ENCODE data around the gene FAM83C. TPM values are rescaled to one million over a fixed set of nuclear protein-coding genes. Genes with fewer than 3 reads are reported as not detected.

FAM83C gene
- total RNA-seq, 4 donors from 2014 or later = 29.5 to 55.3 (median 38.2) TPM

DNA sequence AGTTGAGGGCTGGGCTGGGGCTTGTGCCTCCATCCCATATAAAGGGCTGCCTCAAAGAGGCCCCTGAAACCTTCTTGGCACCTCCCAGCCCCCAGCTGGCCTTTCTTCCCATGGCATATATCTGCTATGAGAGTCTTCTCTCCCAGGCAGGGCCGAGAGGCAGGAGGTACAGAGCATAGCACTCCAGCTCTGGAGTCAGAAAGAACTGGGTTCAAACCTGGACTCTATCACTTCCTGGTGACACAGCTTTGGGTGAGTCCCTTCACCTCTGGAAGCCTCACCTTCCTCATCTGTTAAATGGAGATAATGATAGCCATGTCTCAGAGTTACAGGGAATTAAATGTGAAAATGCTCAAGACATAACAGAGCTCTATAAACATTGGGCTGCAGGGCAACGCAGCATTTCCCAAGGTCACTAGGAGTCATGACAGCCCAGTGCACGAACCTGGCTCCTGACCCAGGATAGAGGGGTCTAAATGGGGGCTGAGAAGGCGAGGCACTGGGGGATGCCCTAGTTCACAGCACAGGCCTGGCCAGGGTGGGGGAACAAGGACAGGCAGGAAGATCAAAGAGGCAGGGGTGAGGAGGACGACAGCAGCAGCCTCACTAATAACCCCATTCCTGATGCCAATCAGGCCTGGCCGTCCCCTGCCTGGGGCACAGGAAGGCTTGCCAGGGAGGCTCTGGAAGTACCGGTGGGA is 1.9 kb downstream of the FAM83C start:
- Histone ChIP-seq H3K27me3 (peaks cover 0 to 26% (median 0%) of the 10 kb centered on the region in 4 donors), H3K4me3 (peak overlapping the region; percentile 36 to 61 (median 52)), H3K4me1 (peaks cover 3 to 46% (median 6%) of the 10 kb centered on the region in 3 donors), H3K36me3 (peaks cover 0 to 25% (median 0%) of the 10 kb centered on the region in 3 donors), H3K27ac (peak overlapping the region in 3 of 4 donors; percentile 35 to 93 (median 87)), H3K9me3 (no peaks in the 10 kb centered on the region)
- TF ChIP-seq CTCF (IDR thresholded peaks at IDR 0.05) (no peak), POLR2A (IDR thresholded peaks at IDR 0.05) (no peak)
- no peak for DNase-seq
- WGBS, 2 donors = 43% methylated on average over 5 to 6 of the region's 7 CpGs
- intact Hi-C loops (cut with DNase I) = no loop called here

DNA sequence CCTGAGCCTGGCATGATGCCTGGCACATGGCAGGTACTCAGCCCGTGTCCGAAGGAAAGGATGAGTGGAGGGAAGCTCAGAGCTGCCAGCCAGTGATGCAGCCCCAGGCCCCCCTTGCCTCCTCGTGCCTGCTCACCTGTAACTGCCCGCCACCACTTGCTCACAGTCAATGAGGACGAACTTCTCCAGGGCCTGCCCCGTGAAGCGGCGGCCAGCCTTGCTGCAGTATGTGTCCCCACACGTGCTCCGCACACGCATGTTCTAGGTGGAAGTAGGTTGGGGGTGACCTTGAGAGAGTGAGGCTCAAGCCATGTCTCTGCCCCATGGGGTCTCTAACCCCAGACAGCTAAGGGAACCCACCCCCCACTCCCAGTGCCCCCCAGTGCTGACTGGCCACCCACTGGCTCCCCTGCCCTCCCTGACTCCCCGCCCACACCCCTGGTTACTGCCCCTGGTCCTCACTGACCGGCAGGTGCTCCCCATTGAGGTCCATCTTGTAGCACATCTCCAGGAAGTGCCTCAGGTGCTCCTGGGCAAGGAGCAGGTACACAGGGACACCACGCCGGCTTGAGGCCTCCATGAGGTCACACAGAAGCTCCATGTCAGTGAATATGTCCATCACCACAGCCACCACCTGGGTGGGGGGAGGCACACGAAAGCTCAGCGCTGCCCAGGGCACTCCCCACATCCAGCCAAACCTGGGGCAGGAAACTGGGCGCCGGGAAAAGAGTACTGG is 3.7 kb downstream of the FAM83C start:
- no peak overlapping the region for H3K4me3 ChIP-seq
- TF ChIP-seq CTCF (IDR thresholded peaks at IDR 0.05) (no peak), POLR2A (IDR thresholded peaks at IDR 0.05) (no peak)
- 79 to 90% methylated on average over 8 to 10 of the region's 19 CpGs for WGBS, 2 donors
- intact Hi-C loops (cut with DNase I) = no loop called here
- DNase-seq = no peak
- H3K27me3 ChIP-seq = peaks cover 0 to 16% (median 0%) of the 10 kb centered on the region in 4 donors
- no peaks in the 10 kb centered on the region for H3K9me3 ChIP-seq
- peaks cover 0 to 26% (median 0%) of the 10 kb centered on the region in 3 donors for H3K36me3 ChIP-seq
- no peak overlapping the region for H3K27ac ChIP-seq
- H3K4me1 ChIP-seq = peaks cover 12 to 57% (median 16%) of the 10 kb centered on the region in 3 donors

GRCh38 chr20:35287509-35288324 is 4.5 kb downstream of the FAM83C start:
- TF ChIP-seq CTCF (IDR thresholded peaks at IDR 0.05) = no peak
- TF ChIP-seq POLR2A (IDR thresholded peaks at IDR 0.05) = no peak
- WGBS, 2 donors = 86 to 93% methylated on average over 3 to 22 of the region's 28 CpGs
- H3K4me1 ChIP-seq = peaks cover 19 to 60% (median 22%) of the 10 kb centered on the region in 3 donors
- peaks cover 0 to 9% (median 0%) of the 10 kb centered on the region in 4 donors for H3K27me3 ChIP-seq
- H3K36me3 ChIP-seq = peaks cover 0 to 33% (median 0%) of the 10 kb centered on the region in 3 donors
- H3K4me3 ChIP-seq = no peak overlapping the region
- intact Hi-C loops (cut with DNase I) = no loop called here
- no peak overlapping the region for H3K27ac ChIP-seq
- no peaks in the 10 kb centered on the region for H3K9me3 ChIP-seq
- no peak for DNase-seq

DNA sequence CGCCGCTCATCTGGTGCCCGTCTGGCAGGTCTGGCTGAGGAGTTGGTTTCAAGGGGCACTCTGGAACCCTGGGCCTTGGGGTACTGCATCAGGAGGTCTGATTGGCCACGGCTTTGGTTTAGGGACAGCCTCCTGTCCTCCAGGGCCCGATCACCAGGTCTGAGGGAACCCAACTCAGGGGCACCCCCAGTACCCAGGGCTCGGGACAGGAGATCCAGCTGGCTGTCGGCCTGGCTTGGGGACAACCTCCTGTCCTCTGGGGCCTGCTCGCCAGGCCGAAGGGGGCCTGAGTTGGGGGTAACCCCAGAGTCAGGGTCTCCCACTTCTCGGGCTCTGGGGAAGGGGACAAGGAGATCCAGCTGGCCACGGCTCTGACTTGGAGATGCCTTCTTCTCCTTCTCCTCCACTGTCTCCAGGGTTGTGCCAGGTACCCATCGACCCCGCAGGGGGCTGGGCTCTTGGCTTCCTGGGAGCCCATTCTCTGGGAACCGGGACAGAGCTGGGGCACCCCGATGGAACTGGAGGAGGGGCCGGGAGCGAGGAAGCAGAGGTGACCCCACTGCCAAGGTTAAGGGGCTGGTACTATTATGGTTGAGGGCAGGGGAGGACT is 5.2 kb downstream of the FAM83C start:
- intact Hi-C loops (cut with DNase I) = no loop called here
- TF ChIP-seq CTCF (IDR thresholded peaks at IDR 0.05) (no peak), POLR2A (IDR thresholded peaks at IDR 0.05) (no peak)
- Histone ChIP-seq H3K36me3 (peaks cover 0 to 41% (median 0%) of the 10 kb centered on the region in 3 donors), H3K9me3 (no peaks in the 10 kb centered on the region), H3K27me3 (peaks cover 0 to 3% (median 0%) of the 10 kb centered on the region in 4 donors), H3K4me1 (peaks cover 19 to 61% (median 25%) of the 10 kb centered on the region in 3 donors), H3K27ac (no peak overlapping the region), H3K4me3 (no peak overlapping the region)
- 91% methylated on average over 6 of the region's 17 CpGs; no CpG with 5 or more reads in 1 of the 2 donors for WGBS, 2 donors
- no peak for DNase-seq
